ENCODE data around the gene CDKN1B. TPM values are rescaled to one million over a fixed set of nuclear protein-coding genes. Genes with fewer than 3 reads are reported as not detected.

CDKN1B gene
- total RNA-seq, 2 experiments from 2014 or later, result 352 TPM

- Mint-ChIP-seq H3K27me3 (peaks cover 8% of the 10 kb centered on the region), H3K4me3 (peak overlapping the region; percentile 98), H3K4me1 (ENCODE audit: low read depth) (peaks cover 56% of the 10 kb centered on the region), H3K36me3 (ENCODE audit: low read depth) (peaks cover 61% of the 10 kb centered on the region), H3K9me3 (no peaks in the 10 kb centered on the region), H3K27ac (peak overlapping the region; percentile 95)
- CTCF ChIA-PET, result interaction anchor here (1.0 to 3.2 kb wide), 5 partner anchors 10 to 369 kb away, joined by 3 to 29 read pairs (median 4); partner anchors contain the start of gene BORCS5
- DNase-seq (no peak), ATAC-seq (ENCODE audit: poor library complexity) (no peak)
- TF ChIP-seq CTCF (IDR thresholded peaks at IDR 0.05), result no peak
- Histone ChIP-seq H3K36me3 (ENCODE audit: insufficient read depth, low read length) (peaks cover 19% of the 10 kb centered on the region), H3K27me3 (ENCODE audit: control insufficient read depth in 1 of 2, insufficient read depth in 2 of 2, low read length in 2 of 2) (no peaks in the 10 kb centered on the region), H3K27ac (ENCODE audit: low read depth in 1 of 2, low read length in 2 of 2) (peak overlapping the region; percentile 63 to 91), H3K9me3 (ENCODE audit: control insufficient read depth in 1 of 2, insufficient read depth in 1 of 2, low read length in 2 of 2) (no peaks in the 10 kb centered on the region), H3K4me3 (ENCODE audit: low read length) (peak overlapping the region; percentile 97), H3K4me1 (ENCODE audit: insufficient read depth, low read length) (peaks cover 39% of the 10 kb centered on the region)
- POLR2A ChIA-PET, result interaction anchor here (0.7 to 16.3 kb wide), 31 partner anchors 11 to 1180 kb away, joined by 3 to 441 read pairs (median 6); partner anchors contain the start of genes BORCS5, CDKN1B, DDX47 and DUSP16
- intact Hi-C loops (cut with DNase I, micrococcal nuclease), result loop anchor here (1.0 to 5.0 kb wide), 11 partner anchors 9 to 369 kb away; partner anchors contain the start of genes BORCS5 (in 2 of the 2), CDKN1B (in 2 of the 2), CREBL2 (in 1 of the 2) and DDX47 (in 1 of the 2)
Observed at GRCh38 chr12:12725956-12726554, 8.9 kb downstream of the CDKN1B start.

GRCh38 chr12:12726555-12727093 is 9.5 kb downstream of the CDKN1B start:
- CTCF ChIA-PET, result interaction anchor here (0.7 to 3.2 kb wide), 4 partner anchors 10 to 399 kb away, joined by 3 to 29 read pairs (median 4); partner anchors contain the start of gene BORCS5
- peaks cover 39% of the 10 kb centered on the region for H3K4me1 ChIP-seq (ENCODE audit: insufficient read depth, low read length)

More at GRCh38 chr12:12726555-12727093, 9.5 kb downstream of the CDKN1B start:
- intact Hi-C loops (cut with DNase I, micrococcal nuclease), result loop anchor here (2.0 to 5.0 kb wide), 3 partner anchors 60 to 369 kb away; partner anchors contain the start of genes BORCS5 (in 1 of the 2) and CREBL2 (in 1 of the 2)
- peak overlapping the region; percentile 98 for H3K4me3 Mint-ChIP-seq
- Histone ChIP-seq H3K4me3 (ENCODE audit: low read length) (peak overlapping the region; percentile 97), H3K27ac (ENCODE audit: low read depth in 1 of 2, low read length in 2 of 2) (peak overlapping the region; percentile 63 to 91), H3K9me3 (ENCODE audit: control insufficient read depth in 1 of 2, insufficient read depth in 1 of 2, low read length in 2 of 2) (no peaks in the 10 kb centered on the region), H3K27me3 (ENCODE audit: control insufficient read depth in 1 of 2, insufficient read depth in 2 of 2, low read length in 2 of 2) (no peaks in the 10 kb centered on the region), H3K36me3 (ENCODE audit: insufficient read depth, low read length) (peaks cover 14% of the 10 kb centered on the region)
- TF ChIP-seq CTCF (IDR thresholded peaks at IDR 0.05), result no peak
- POLR2A ChIA-PET, result interaction anchor here (1.3 to 16.3 kb wide), 10 partner anchors 10 to 369 kb away, joined by 6 to 441 read pairs (median 19); partner anchors contain the start of genes BORCS5 and CDKN1B
- peaks cover 8% of the 10 kb centered on the region for H3K27me3 Mint-ChIP-seq
- H3K36me3 Mint-ChIP-seq (ENCODE audit: low read depth), result peaks cover 60% of the 10 kb centered on the region
- ATAC-seq (ENCODE audit: poor library complexity) (no peak), DNase-seq (peak in 3 of 14 experiments; percentile 37 to 51 (median 51))
- peak overlapping the region; percentile 95 for H3K27ac Mint-ChIP-seq
- H3K9me3 Mint-ChIP-seq, result no peaks in the 10 kb centered on the region
- peaks cover 55% of the 10 kb centered on the region for H3K4me1 Mint-ChIP-seq (ENCODE audit: low read depth)

Data from CD4-positive, alpha-beta T cell (primary cell).